H1 (cell line): ENCODE measurements around the gene FAM163A. TPM values are rescaled to one million over a fixed set of nuclear protein-coding genes. Genes with fewer than 3 reads are reported as not detected.

Experiments
- CTCF ChIA-PET: fragments of 300-600 bp; sonication (Branson Sonifier 250); formaldehyde crosslinking; loops from one replicate; lab custom pipeline; 2021; ENCODE audit not compliant: partially characterized antibody; lab: Charles Lee
- POLR2A ChIA-PET: fragments of 300-600 bp; sonication (Branson Sonifier 250); formaldehyde crosslinking; loops from one replicate; lab custom pipeline; 2021; ENCODE audit warnings: inconsistent platforms; ENCODE audit not compliant: partially characterized antibody; lab: Charles Lee
- DNase-seq, 2 experiments: peaks; one replicate each; pipeline versions ENCODE4 v3.0.0 to v3.0.0-alpha.2; 2010 to 2022; ENCODE audit warnings: low spot score in 2 of 2, low read depth in 1 of 2, mixed read lengths in 1 of 2
- FAIRE-seq: peaks from 2 replicates; lab custom pipeline; 2011; peaks lifted over from hg19 to GRCh38; lab: Jason Lieb, UNC
- H2AFZ ChIP-seq: 2 replicates; pipeline ENCODE4 v1.8.1; 2012; ENCODE audit warnings: low read length, inconsistent platforms
- H2AK5ac ChIP-seq: 2 replicates; pipeline ENCODE4 v1.6.1; 2013; ENCODE audit warnings: low read depth, low read length
- H2BK120ac ChIP-seq: replicated peaks from 2 replicates; pipeline ENCODE3; 2013; ENCODE audit warnings: low read depth, low read length, inconsistent platforms
- H2BK12ac ChIP-seq: 2 replicates; pipeline ENCODE4 v1.6.1; 2013; ENCODE audit warnings: low read depth, low read length
- H2BK15ac ChIP-seq: 2 replicates; pipeline ENCODE4 v1.6.1; 2013; ENCODE audit warnings: low read length
- H2BK20ac ChIP-seq: 2 replicates; pipeline ENCODE4 v1.6.1; 2013; ENCODE audit warnings: low read length
- H2BK5ac ChIP-seq: 2 replicates; pipeline ENCODE4 v1.6.1; 2013; ENCODE audit warnings: low read depth, low read length
- H3K14ac ChIP-seq: 2 replicates; pipeline ENCODE4 v1.6.1; 2013; ENCODE audit warnings: inconsistent platforms; ENCODE audit not compliant: insufficient read length
- H3K18ac ChIP-seq: 2 replicates; pipeline ENCODE4 v1.6.1; 2013; ENCODE audit warnings: low read length; ENCODE audit errors: extremely low read depth
- H3K23ac ChIP-seq: 2 replicates; pipeline ENCODE4 v1.6.1; 2013; ENCODE audit warnings: inconsistent platforms; ENCODE audit not compliant: insufficient read length
- H3K23me2 ChIP-seq: 2 replicates; pipeline ENCODE4 v1.6.1; 2013; ENCODE audit warnings: low read depth, low read length
- H3K27ac ChIP-seq: 2 replicates; pipeline ENCODE4 v1.6.1; 2011; ENCODE audit warnings: low read depth, low read length, inconsistent platforms
- H3K27me3 ChIP-seq, 4 experiments: replicated peaks in 1 of 4; 1 replicate in 1 of 4; 2 replicates in 3 of 4; pipeline versions ENCODE4 v1.6.1 to v1.8.1; 2011 to 2013; ENCODE audit warnings: low read length in 3 of 4, mild to moderate bottlenecking in 3 of 4, inconsistent platforms in 2 of 4, mixed read lengths in 2 of 4, moderate library complexity in 1 of 4; ENCODE audit not compliant: control insufficient read depth in 3 of 4, insufficient read depth in 3 of 4; ENCODE audit errors: extremely low read depth in 1 of 4
- H3K36me3 ChIP-seq, 4 experiments: 2 replicates each; pipeline versions ENCODE4 v1.6.1 to v1.8.1; 2011 to 2013; ENCODE audit warnings: mild to moderate bottlenecking in 4 of 4, low read length in 3 of 4, moderate library complexity in 2 of 4, control low read depth in 1 of 4, inconsistent platforms in 1 of 4; ENCODE audit not compliant: insufficient read depth in 4 of 4, control insufficient read depth in 2 of 4
- H3K4ac ChIP-seq: replicated peaks from 2 replicates; pipeline ENCODE3; 2013; ENCODE audit warnings: low read length, low read depth, mixed read lengths, inconsistent platforms; ENCODE audit not compliant: insufficient read length
- H3K4me1 ChIP-seq, 4 experiments: replicated peaks in 1 of 4; 1 replicate in 1 of 4; 2 replicates in 3 of 4; pipeline versions ENCODE4 v1.6.1 to v1.8.1; 2011 to 2013; ENCODE audit warnings: low read length in 3 of 4, inconsistent platforms in 2 of 4, mixed read lengths in 1 of 4; ENCODE audit not compliant: insufficient read depth in 4 of 4, control insufficient read depth in 3 of 4
- H3K4me2 ChIP-seq, 2 experiments: 2 replicates each; pipeline versions ENCODE4 v1.6.1 to v1.8.1; 2011 to 2013; ENCODE audit warnings: low read depth in 2 of 2, low read length in 2 of 2, control low read depth in 1 of 2, inconsistent platforms in 1 of 2, mild to moderate bottlenecking in 1 of 2; ENCODE audit not compliant: insufficient read depth in 1 of 2
- H3K4me3 ChIP-seq, 4 experiments: fragments of 200-600, 300-600 bp in 1 of 4; sonication (generic), shearing (Covaris generic), sonication (Bioruptor Twin) in 1 of 4; 2 replicates each; pipeline versions ENCODE4 v1.5.1 to v1.8.1; 2011 to 2016; ENCODE audit warnings: low read length in 4 of 4, low read depth in 3 of 4, control low read depth in 2 of 4, inconsistent platforms in 2 of 4, mild to moderate bottlenecking in 2 of 4, mixed read lengths in 1 of 4, moderate library complexity in 1 of 4; ENCODE audit not compliant: insufficient read depth in 2 of 4; ENCODE audit errors: extremely low read depth in 1 of 4
- H3K56ac ChIP-seq: replicated peaks from 2 replicates; pipeline ENCODE3; 2013; ENCODE audit warnings: low read depth, mild to moderate bottlenecking, mixed read lengths, low read length, inconsistent platforms; ENCODE audit not compliant: insufficient read length
- H3K79me1 ChIP-seq: 2 replicates; pipeline ENCODE4 v1.6.1; 2013; ENCODE audit warnings: low read depth, low read length, control low read depth
- H3K79me2 ChIP-seq, 2 experiments: 2 replicates each; pipeline versions ENCODE4 v1.6.1 to v1.8.1; 2012 to 2013; ENCODE audit warnings: low read length in 2 of 2, mild to moderate bottlenecking in 2 of 2, inconsistent platforms in 1 of 2; ENCODE audit not compliant: insufficient read depth in 2 of 2, control insufficient read depth in 1 of 2
- H3K9ac ChIP-seq, 4 experiments: replicated peaks in 1 of 4; 1 replicate in 1 of 4; 2 replicates in 3 of 4; pipeline versions ENCODE4 v1.6.1 to v1.8.1; 2011 to 2013; ENCODE audit warnings: low read depth in 3 of 4, low read length in 3 of 4, control low read depth in 2 of 4, mild to moderate bottlenecking in 2 of 4, moderate library complexity in 2 of 4, inconsistent platforms in 1 of 4; ENCODE audit errors: extremely low read depth in 1 of 4
- H3K9me3 ChIP-seq, 2 experiments: 2 replicates each; pipeline versions ENCODE4 v1.6.1 to v1.8.1; 2012 to 2013; ENCODE audit warnings: mild to moderate bottlenecking in 2 of 2, moderate library complexity in 2 of 2, control low read depth in 1 of 2, inconsistent platforms in 1 of 2, low read depth in 1 of 2, low read length in 1 of 2, mixed read lengths in 1 of 2; ENCODE audit not compliant: insufficient read depth in 2 of 2
- H4K20me1 ChIP-seq, 2 experiments: replicated peaks in 1 of 2; 2 replicates each; pipeline versions ENCODE3 to v1.8.1; 2011 to 2013; ENCODE audit warnings: inconsistent platforms in 2 of 2, low read length in 2 of 2, mild to moderate bottlenecking in 1 of 2; ENCODE audit not compliant: insufficient read depth in 2 of 2, control insufficient read depth in 1 of 2
- H4K5ac ChIP-seq: 2 replicates; pipeline ENCODE4 v1.6.1; 2013; ENCODE audit warnings: low read length, low read depth, mixed read lengths, inconsistent platforms; ENCODE audit not compliant: insufficient read length
- H4K8ac ChIP-seq: 2 replicates; pipeline ENCODE4 v1.8.0; 2013; ENCODE audit warnings: mild to moderate bottlenecking, moderate library complexity, low read length, inconsistent platforms; ENCODE audit not compliant: insufficient read depth; ENCODE audit errors: extremely low read depth
- H4K91ac ChIP-seq: replicated peaks from 2 replicates; pipeline ENCODE3; 2013; ENCODE audit warnings: low read length, mixed read lengths, inconsistent platforms; ENCODE audit not compliant: insufficient read length
- EZH2 ChIP-seq: fragments of 200-600 bp; sonication (generic); IDR thresholded peaks from 2 replicates; pipeline ENCODE4 v1.7.1; 2012; ENCODE audit warnings: low read depth, mild to moderate bottlenecking, moderate library complexity, low read length, inconsistent platforms; ENCODE audit not compliant: severe bottlenecking
- WGBS, 2 experiments: shearing (Covaris generic) in 1 of 2; methylation state at CpG; one replicate each; pipeline versions ENCODE4 v1.1.6 to v1.1.7; 2013 to 2015; ENCODE audit warnings: low lambda C conversion rate in 2 of 2, mixed read lengths in 2 of 2, inconsistent platforms in 1 of 2, low coverage in 1 of 2, missing lambda C conversion rate in 1 of 2; ENCODE audit not compliant: insufficient replicate concordance in 2 of 2, insufficient coverage in 1 of 2, insufficient read length in 1 of 2; ENCODE audit errors: extremely low coverage in 1 of 2, missing lambda C conversion rate in 1 of 2; 5-methylcytosine and 5-hydroxymethylcytosine counted together
- polyA plus RNA-seq, 7 experiments: library from polyadenylated mRNA; depleted of rRNA in 3 of 7; stranded (reverse) in 5 of 7; unstranded in 2 of 7; fragments of >200 nt in 5 of 7; fragments of 200-250 nt in 2 of 7; gene quantifications; 1 replicate in 5 of 7; 2 replicates in 1 of 7; 4 replicates in 1 of 7; pipeline versions ENCODE4 v1.2.1 to v1.2.3, GENCODE V29; 2011 to 2013; ENCODE audit warnings: missing spikeins in 2 of 7, mixed read lengths in 2 of 7
- total RNA-seq: library from RNA; stranded (reverse); fragmentation: NEBNext Ultra II Directional; extraction: Animal tissue kit (Norgen Biotek cat#: 25700); gene quantifications from 2 replicates; pipeline ENCODE4 v1.2.1, GENCODE V29; 2021

FAM163A gene
- total and polyA plus RNA-seq, 2 of the 8 experiments (the other 6 are each of a cell fraction or from before 2014, with no cell fraction given): 0.13 to 0.18 TPM

- no peaks in the 10 kb centered on the region for H3K9me3 ChIP-seq
- no peak overlapping the region for H2AFZ ChIP-seq
- H3K79me1 ChIP-seq: no peaks in the 10 kb centered on the region
- no peak overlapping the region for H4K8ac ChIP-seq
- H3K14ac ChIP-seq: no peak overlapping the region
- H2BK15ac ChIP-seq: no peak overlapping the region
- no peak overlapping the region for H2BK5ac ChIP-seq
- H3K56ac ChIP-seq: no peak overlapping the region
- no peaks in the 10 kb centered on the region for H3K23me2 ChIP-seq
- no peak overlapping the region for H3K4me2 ChIP-seq
- CTCF ChIA-PET: interaction anchor here (0.9 to 8.3 kb wide), 7 partner anchors 18 to 86 kb away, joined by 3 to 52 read pairs (median 4); no protein-coding TSS in a partner anchor
- no peak overlapping the region for H3K4me3 ChIP-seq
- no peak overlapping the region for H3K18ac ChIP-seq
- no peak overlapping the region for H4K5ac ChIP-seq
- H3K4ac ChIP-seq: no peak overlapping the region
- H2BK120ac ChIP-seq: no peak overlapping the region
- H3K79me2 ChIP-seq: no peaks in the 10 kb centered on the region
- H2BK12ac ChIP-seq: no peak overlapping the region
- H3K4me1 ChIP-seq: no peaks in the 10 kb centered on the region
- H3K23ac ChIP-seq: no peak overlapping the region
- FAIRE-seq (no peak), DNase-seq (no peak)
- H2BK20ac ChIP-seq: no peak overlapping the region
- H2AK5ac ChIP-seq: no peak overlapping the region
- no peak overlapping the region for H3K9ac ChIP-seq
- H3K27ac ChIP-seq: no peak overlapping the region
- H4K91ac ChIP-seq: no peak overlapping the region
- H3K36me3 ChIP-seq: no peaks in the 10 kb centered on the region
- H4K20me1 ChIP-seq: no peaks in the 10 kb centered on the region
- 84% methylated on average over 2 of the region's 2 CpGs; no CpG with 5 or more reads in 1 of the 2 experiments for WGBS, 2 experiments
- POLR2A ChIA-PET: no interaction called here
- peaks cover 0 to 1% (median 0%) of the 10 kb centered on the region in 4 experiments; a peak in 1 of 7 replicates for H3K27me3 ChIP-seq
- TF ChIP-seq EZH2: no peak
Observed at GRCh38 chr1:179728271-179728670, 14.8 kb upstream of the FAM163A start.
